ENCODE data around the gene TMX2.
A peak's percentile ranks its signal among the peaks of the same experiment; 100 is the strongest.

TMX2 gene

GRCh38 chr11:57771365-57771764, 59.0 kb downstream of the TMX2 start:
- DNase-seq = no peak

- DNase-seq = no peak
Observed at GRCh38 chr11:57772562-57772961, 60.2 kb downstream of the TMX2 start.

- no peak for DNase-seq
Observed at GRCh38 chr11:57773026-57773598, 60.7 kb downstream of the TMX2 start.

- DNase-seq = no peak
Observed at GRCh38 chr11:57775491-57775890, 63.1 kb downstream of the TMX2 start.

GRCh38 chr11:57776031-57776521, 63.7 kb downstream of the TMX2 start:
- no peak for DNase-seq

- peak; percentile 43 for DNase-seq
Observed at GRCh38 chr11:57776577-57777210, 64.3 kb downstream of the TMX2 start.

- no peak for DNase-seq
Observed at GRCh38 chr11:57777969-57778317, 65.5 kb downstream of the TMX2 start.

GRCh38 chr11:57778318-57779037, 66.1 kb downstream of the TMX2 start:
- no peak for DNase-seq

- no peak for DNase-seq
Observed at GRCh38 chr11:57779276-57779675, 66.9 kb downstream of the TMX2 start.

GRCh38 chr11:57781529-57781943, 69.1 kb downstream of the TMX2 start:
- no peak for DNase-seq

GRCh38 chr11:57785072-57785471, 72.7 kb downstream of the TMX2 start:
- DNase-seq = no peak

GRCh38 chr11:57786436-57786835, 74.0 kb downstream of the TMX2 start:
- DNase-seq = no peak

GRCh38 chr11:57787006-57787604, 74.7 kb downstream of the TMX2 start:
- DNase-seq = no peak

GRCh38 chr11:57787920-57788702, 75.7 kb downstream of the TMX2 start:
- DNase-seq = peak; percentile 72

GRCh38 chr11:57788703-57789088, 76.3 kb downstream of the TMX2 start:
- DNase-seq = no peak
